ENCODE measurements around the gene TMEM183A.
"Not testable (repeated sequence)": the region's sequence is repeated elsewhere in the genome, so short reads cannot be mapped to it uniquely, and the experiment has no call there.

The TMEM183A gene

DNA sequence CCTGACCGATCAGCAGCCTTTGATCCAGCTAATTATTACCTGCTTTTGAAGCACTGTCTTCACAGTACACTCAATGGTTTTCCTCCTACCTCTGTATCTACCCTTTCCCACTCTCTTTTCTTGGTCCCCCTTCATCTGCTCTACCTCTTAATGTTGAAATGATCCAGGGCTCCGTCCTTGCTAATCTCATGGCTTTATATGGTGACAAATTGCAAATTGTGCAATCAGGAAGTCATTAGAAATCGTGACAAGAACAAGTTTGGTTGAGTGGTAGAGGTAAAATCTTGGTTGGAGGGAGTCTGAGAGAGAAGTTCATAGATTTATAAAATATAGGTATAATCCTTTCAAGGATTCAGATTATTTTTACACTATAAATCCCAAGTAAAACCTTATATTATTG lies 30.5 kb upstream of the TMEM183A start:
- H3K36me3 ChIP-seq: no peaks in the 10 kb centered on the region
- DNase-seq: no peak
- H3K4me3 ChIP-seq: no peak overlapping the region
- no peak overlapping the region for H3K27ac ChIP-seq
- H3K9me3 ChIP-seq: no peaks in the 10 kb centered on the region
- TF ChIP-seq, protein P1, sequence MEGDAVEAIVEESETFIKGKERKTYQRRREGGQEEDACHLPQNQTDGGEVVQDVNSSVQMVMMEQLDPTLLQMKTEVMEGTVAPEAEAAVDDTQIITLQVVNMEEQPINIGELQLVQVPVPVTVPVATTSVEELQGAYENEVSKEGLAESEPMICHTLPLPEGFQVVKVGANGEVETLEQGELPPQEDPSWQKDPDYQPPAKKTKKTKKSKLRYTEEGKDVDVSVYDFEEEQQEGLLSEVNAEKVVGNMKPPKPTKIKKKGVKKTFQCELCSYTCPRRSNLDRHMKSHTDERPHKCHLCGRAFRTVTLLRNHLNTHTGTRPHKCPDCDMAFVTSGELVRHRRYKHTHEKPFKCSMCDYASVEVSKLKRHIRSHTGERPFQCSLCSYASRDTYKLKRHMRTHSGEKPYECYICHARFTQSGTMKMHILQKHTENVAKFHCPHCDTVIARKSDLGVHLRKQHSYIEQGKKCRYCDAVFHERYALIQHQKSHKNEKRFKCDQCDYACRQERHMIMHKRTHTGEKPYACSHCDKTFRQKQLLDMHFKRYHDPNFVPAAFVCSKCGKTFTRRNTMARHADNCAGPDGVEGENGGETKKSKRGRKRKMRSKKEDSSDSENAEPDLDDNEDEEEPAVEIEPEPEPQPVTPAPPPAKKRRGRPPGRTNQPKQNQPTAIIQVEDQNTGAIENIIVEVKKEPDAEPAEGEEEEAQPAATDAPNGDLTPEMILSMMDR (IDR thresholded peaks at IDR 0.05): no peak
- H3K27me3 ChIP-seq: peaks cover 0 to 9% of the 10 kb centered on the region in 2 donors
- H3K4me1 ChIP-seq: no peaks in the 10 kb centered on the region
- intact Hi-C loops (cut with DNase I; ENCODE audit: low total_unique reads): no loop called here

DNA sequence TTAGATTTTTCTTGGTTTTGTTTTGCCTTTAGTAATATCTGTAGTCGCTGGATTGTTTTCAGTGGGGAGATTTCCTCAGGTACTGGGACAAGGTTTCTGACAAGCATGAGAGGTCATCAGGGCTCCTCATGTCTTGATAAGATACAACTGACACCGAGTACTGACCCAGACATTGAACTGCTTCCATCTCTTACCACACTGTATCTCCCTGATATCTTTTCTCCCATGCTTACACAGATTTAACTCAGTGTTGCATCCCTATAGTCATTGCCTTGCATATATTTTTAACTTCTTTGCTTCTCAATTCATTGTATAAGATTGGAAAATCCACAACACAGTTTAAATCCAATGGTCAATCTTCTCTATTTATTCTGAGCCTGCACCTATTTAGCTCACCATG lies 27.7 kb upstream of the TMEM183A start:
- no peaks in the 10 kb centered on the region for H3K4me1 ChIP-seq
- TF ChIP-seq, protein P1 (IDR thresholded peaks at IDR 0.05): no peak
- no peak overlapping the region for H3K4me3 ChIP-seq
- intact Hi-C loops (cut with DNase I; ENCODE audit: low total_unique reads): no loop called here
- H3K27me3 ChIP-seq: peaks cover 0 to 9% of the 10 kb centered on the region in 2 donors
- H3K36me3 ChIP-seq: no peaks in the 10 kb centered on the region
- no peak for DNase-seq
- H3K9me3 ChIP-seq: no peaks in the 10 kb centered on the region
- H3K27ac ChIP-seq: no peak overlapping the region

DNA sequence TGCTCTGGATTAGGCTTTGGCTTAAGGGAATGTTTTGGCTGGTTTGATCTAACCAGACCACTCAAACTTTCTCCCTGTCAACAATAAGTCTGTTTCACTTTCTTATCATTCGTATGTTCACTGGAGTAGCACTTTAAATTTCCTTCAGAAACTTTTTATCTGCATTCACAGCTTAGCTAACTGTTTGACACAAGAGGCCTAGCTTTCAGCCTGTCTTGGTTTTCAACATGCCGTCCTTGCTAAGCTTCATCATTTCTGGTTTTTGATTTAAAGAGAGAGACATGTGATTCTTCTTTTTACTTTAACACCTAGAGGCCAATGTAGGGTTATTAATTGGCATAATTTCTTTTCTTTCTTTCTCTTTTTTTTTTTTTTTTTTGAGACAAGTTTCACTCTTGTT lies 25.2 kb upstream of the TMEM183A start:
- no peaks in the 10 kb centered on the region for H3K36me3 ChIP-seq
- H3K27me3 ChIP-seq: peaks cover 0 to 12% of the 10 kb centered on the region in 2 donors
- intact Hi-C loops (cut with DNase I; ENCODE audit: low total_unique reads): no loop called here
- no peak overlapping the region for H3K27ac ChIP-seq
- H3K9me3 ChIP-seq: no peaks in the 10 kb centered on the region
- TF ChIP-seq, protein P1 (IDR thresholded peaks at IDR 0.05): no peak
- DNase-seq: no peak
- no peak overlapping the region for H3K4me3 ChIP-seq
- H3K4me1 ChIP-seq: no peaks in the 10 kb centered on the region

DNA sequence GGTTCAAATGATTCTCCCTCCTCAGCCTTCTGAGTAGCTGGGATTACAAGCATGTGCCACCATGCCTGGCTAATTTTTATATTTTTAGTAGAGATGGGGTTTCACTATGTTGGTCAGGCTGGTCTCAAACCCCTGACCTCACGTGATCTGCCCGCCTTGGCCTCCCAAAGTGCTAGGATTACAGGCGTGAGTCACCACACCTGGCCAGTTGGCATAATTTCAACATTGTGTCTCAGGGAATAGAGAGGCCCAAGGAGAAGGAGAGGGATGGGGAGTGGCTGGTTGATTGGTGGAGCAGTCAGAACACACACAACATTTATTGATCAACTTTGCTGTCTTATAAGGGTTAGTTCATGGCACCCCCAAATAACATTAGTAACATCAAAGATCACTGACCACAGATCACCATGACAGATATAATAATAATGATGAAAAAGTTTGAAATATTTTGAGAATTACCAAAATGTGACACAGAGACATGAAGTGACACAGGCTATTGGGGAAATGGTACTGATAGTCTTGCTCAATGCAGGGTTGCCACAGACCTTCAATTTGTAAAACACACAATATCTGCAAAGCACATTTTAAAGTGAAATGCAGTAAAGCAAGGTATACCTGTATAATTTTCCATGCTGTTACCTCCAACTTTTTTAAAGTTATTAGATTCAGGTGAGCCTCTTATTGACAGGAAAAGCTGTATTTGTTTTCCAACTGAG lies 24.3 kb upstream of the TMEM183A start:
- no peak overlapping the region for H3K27ac ChIP-seq
- peaks cover 0 to 7% of the 10 kb centered on the region in 2 donors for H3K27me3 ChIP-seq
- H3K9me3 ChIP-seq: no peaks in the 10 kb centered on the region
- H3K4me3 ChIP-seq: no peak overlapping the region
- TF ChIP-seq, protein P1 (IDR thresholded peaks at IDR 0.05): no peak
- no peaks in the 10 kb centered on the region for H3K4me1 ChIP-seq
- intact Hi-C loops (cut with DNase I; ENCODE audit: low total_unique reads): no loop called here
- no peak for DNase-seq
- no peaks in the 10 kb centered on the region for H3K36me3 ChIP-seq

DNA sequence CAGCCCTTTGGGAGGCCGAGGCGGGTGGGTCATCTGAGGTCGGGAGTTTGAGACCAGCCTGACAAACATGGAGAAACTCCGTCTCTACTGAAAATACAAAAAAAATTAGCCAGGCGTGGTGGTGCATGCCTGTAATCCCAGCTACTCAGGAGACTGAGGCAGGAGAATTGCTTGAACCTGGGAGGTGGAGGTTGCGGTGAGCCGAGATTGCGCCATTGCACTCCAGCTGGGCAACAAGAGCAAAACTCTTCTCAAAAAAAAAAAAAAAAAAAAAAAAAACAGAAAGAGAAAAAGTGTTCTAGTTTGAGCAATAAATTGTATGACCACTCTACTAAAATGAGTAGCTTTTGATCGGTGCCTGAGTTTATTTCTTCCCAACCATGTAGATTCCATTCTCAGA lies 21.1 kb upstream of the TMEM183A start:
- peaks cover 0 to 19% of the 10 kb centered on the region in 2 donors for H3K27me3 ChIP-seq
- H3K27ac ChIP-seq; H3K4me3 ChIP-seq; H3K4me1 ChIP-seq; H3K9me3 ChIP-seq; intact Hi-C loops (cut with DNase I; ENCODE audit: low total_unique reads); DNase-seq; H3K36me3 ChIP-seq: not testable (repeated sequence)

DNA sequence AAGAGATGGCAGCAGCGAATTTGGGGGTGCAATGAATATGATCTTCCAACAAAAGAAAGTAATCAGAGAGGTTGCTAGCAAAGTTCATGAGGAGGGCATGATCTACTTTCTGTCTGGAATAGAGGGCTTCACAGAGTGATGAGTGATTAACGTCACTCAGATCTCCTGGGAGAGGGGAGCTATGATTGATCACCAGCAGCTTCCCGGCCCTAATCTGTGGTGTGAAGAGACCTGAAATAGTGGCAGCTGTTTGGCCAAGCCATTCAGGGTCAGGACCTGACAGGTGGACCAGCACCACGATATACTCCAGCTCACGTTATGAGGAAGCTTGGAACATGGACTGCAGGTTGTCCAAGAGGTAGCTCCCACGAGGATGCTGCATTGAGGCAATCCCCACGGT lies 19.9 kb upstream of the TMEM183A start:
- no peak for DNase-seq
- intact Hi-C loops (cut with DNase I; ENCODE audit: low total_unique reads): no loop called here
- Histone ChIP-seq H3K4me1 (no peaks in the 10 kb centered on the region), H3K4me3 (no peak overlapping the region), H3K36me3 (no peaks in the 10 kb centered on the region), H3K9me3 (no peaks in the 10 kb centered on the region), H3K27ac (no peak overlapping the region), H3K27me3 (peaks cover 0 to 22% of the 10 kb centered on the region in 2 donors)
- TF ChIP-seq, protein P1 (IDR thresholded peaks at IDR 0.05): no peak

Data from tibial artery (tissue), 4 donors.